ENCODE measurements around the gene FGFR2. TPM values are rescaled to one million over a fixed set of nuclear protein-coding genes. Genes with fewer than 3 reads are reported as not detected.
A peak's percentile ranks its signal among the peaks of the same experiment; 100 is the strongest.

FGFR2 gene
- total and polyA plus RNA-seq, 8 donors, result 48.0 to 350 (median 278) TPM

- Histone ChIP-seq H3K9me3 (no peaks in the 10 kb centered on the region), H3K4me3 (no peak overlapping the region), H3K27me3 (peaks cover 0 to 4% of the 10 kb centered on the region in 2 donors), H3K4me1 (no peaks in the 10 kb centered on the region), H3K36me3 (no peaks in the 10 kb centered on the region), H3K27ac (no peak overlapping the region)
- DNase-seq (no peak), ATAC-seq (no peak)
- TF ChIP-seq CTCF (IDR thresholded peaks at IDR 0.05), result no peak
- intact Hi-C loops (cut with DNase I), result no loop called here
Observed at GRCh38 chr10:121509796-121510195, 88.4 kb downstream of the FGFR2 start.

GRCh38 chr10:121509112-121509511 is 89.1 kb downstream of the FGFR2 start:
- H3K36me3 ChIP-seq, result no peaks in the 10 kb centered on the region
- no peak for TF ChIP-seq CTCF (IDR thresholded peaks at IDR 0.05)
- DNase-seq, result peak in 1 of 4 donors; percentile 36
- H3K9me3 ChIP-seq, result no peaks in the 10 kb centered on the region
- no peak overlapping the region for H3K27ac ChIP-seq
- H3K27me3 ChIP-seq, result peaks cover 0 to 4% of the 10 kb centered on the region in 2 donors
- intact Hi-C loops (cut with DNase I), result no loop called here
- H3K4me1 ChIP-seq, result no peaks in the 10 kb centered on the region
- no peak for ATAC-seq
- no peak overlapping the region for H3K4me3 ChIP-seq

GRCh38 chr10:121503587-121504051 is 94.6 kb downstream of the FGFR2 start:
- no peak for DNase-seq
- ATAC-seq, result peak; percentile 21
- TF ChIP-seq CTCF (IDR thresholded peaks at IDR 0.05), result no peak

GRCh38 chr10:121501796-121502195 is 96.4 kb downstream of the FGFR2 start:
- H3K27me3 ChIP-seq, result no peaks in the 10 kb centered on the region
- no peaks in the 10 kb centered on the region for H3K36me3 ChIP-seq
- H3K4me3 ChIP-seq, result no peak overlapping the region
- DNase-seq (no peak), ATAC-seq (no peak)
- no peaks in the 10 kb centered on the region for H3K4me1 ChIP-seq
- H3K27ac ChIP-seq, result no peak overlapping the region
- intact Hi-C loops (cut with DNase I), result no loop called here
- TF ChIP-seq CTCF (IDR thresholded peaks at IDR 0.05), result no peak
- no peaks in the 10 kb centered on the region for H3K9me3 ChIP-seq

More at GRCh38 chr10:121503587-121504051, 94.6 kb downstream of the FGFR2 start:
- Histone ChIP-seq H3K27me3 (no peaks in the 10 kb centered on the region), H3K36me3 (no peaks in the 10 kb centered on the region), H3K9me3 (no peaks in the 10 kb centered on the region), H3K27ac (no peak overlapping the region), H3K4me1 (no peaks in the 10 kb centered on the region), H3K4me3 (no peak overlapping the region)
- intact Hi-C loops (cut with DNase I), result no loop called here

- H3K27ac ChIP-seq, result no peak overlapping the region
- H3K27me3 ChIP-seq, result no peaks in the 10 kb centered on the region
- H3K4me1 ChIP-seq, result no peaks in the 10 kb centered on the region
- DNase-seq (no peak), ATAC-seq (no peak)
- intact Hi-C loops (cut with DNase I), result no loop called here
- H3K4me3 ChIP-seq, result no peak overlapping the region
- no peaks in the 10 kb centered on the region for H3K9me3 ChIP-seq
- no peak for TF ChIP-seq CTCF (IDR thresholded peaks at IDR 0.05)
- no peaks in the 10 kb centered on the region for H3K36me3 ChIP-seq
Observed at GRCh38 chr10:121500701-121501332, 97.4 kb downstream of the FGFR2 start.

Measured in left lung (tissue), 10 donors.